ENCODE data around the gene SNX2. TPM values are rescaled to one million over a fixed set of nuclear protein-coding genes. Genes with fewer than 3 reads are reported as not detected.

SNX2 gene
- total RNA-seq, 1 experiment from 2014 or later = 123 TPM

DNA sequence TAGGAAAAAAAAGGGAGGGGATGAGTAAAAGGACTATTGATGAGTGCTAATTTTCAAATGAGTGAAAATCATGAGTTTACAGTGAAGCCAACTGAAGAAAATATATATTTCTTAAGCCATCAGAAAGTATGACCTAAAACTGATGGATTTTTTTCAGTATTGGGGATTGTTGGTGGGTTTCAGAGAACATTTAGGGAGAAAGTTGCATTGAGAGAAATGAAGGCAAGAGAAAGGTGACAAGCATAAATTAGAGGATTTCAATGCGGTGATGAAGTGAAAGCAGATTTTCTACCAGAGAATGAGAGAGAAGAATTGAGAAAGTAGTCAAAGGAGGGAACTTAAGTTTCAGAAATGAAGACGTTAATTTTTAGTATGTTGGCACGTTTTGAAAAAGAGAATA, 62.1 kb downstream of the SNX2 start:
- Histone ChIP-seq H3K9me3 (no peaks in the 10 kb centered on the region), H3K36me3 (ENCODE audit: control insufficient read depth, insufficient read depth, low read length) (no peaks in the 10 kb centered on the region), H3K4me1 (no peaks in the 10 kb centered on the region), H3K27me3 (replicated peaks; ENCODE audit: control insufficient read depth, insufficient read depth, low read length) (no peaks in the 10 kb centered on the region), H3K4me3 (ENCODE audit: low read depth, low read length) (no peak overlapping the region)
- BruUV-seq (replicated peaks) = no TSS peak
- Mint-ChIP-seq H3K9me3 (ENCODE audit: unreplicated experiment) (no peaks in the 10 kb centered on the region), H3K4me1 (ENCODE audit: low read depth, unreplicated experiment) (peaks cover under 1% of the 10 kb centered on the region), H3K36me3 (ENCODE audit: insufficient read depth, unreplicated experiment) (peaks cover 6% of the 10 kb centered on the region), H3K27ac (ENCODE audit: unreplicated experiment) (no peak overlapping the region), H3K27me3 (ENCODE audit: insufficient read depth, unreplicated experiment) (no peaks in the 10 kb centered on the region), H3K4me3 (ENCODE audit: unreplicated experiment) (no peak overlapping the region)
- intact Hi-C loops (cut with micrococcal nuclease; ENCODE audit: unreplicated experiment) = no loop called here
- ChIA-PET POLR2A (no interaction called here), CTCF (no interaction called here)
- no peak for TF ChIP-seq CTCF (IDR thresholded peaks at IDR 0.05; ENCODE audit: insufficient read depth in 1 of 2, low read depth in 1 of 2, low read length in 1 of 2, severe bottlenecking in 1 of 2, unreplicated experiment in 1 of 2)
- no peak for DNase-seq

DNA sequence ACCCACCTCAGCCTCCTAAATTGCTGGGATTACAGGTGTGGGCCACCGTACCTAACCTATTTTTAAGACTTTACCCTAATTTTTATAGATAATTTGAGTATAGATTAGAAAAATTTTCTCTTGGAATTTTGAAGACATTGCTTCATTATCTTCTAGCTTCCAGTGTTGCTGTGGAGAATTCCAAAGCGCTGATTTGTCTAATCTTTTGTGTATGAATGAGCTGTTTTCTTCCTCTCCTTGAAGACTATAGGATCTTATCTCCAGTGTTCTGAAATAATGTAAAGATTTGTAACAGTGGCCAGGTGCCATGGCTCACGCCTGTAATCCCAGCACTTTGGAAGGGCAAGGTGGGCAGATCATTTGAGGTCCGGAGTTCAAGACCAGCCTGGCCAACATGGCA, 64.9 kb downstream of the SNX2 start:
- H3K27me3 Mint-ChIP-seq (ENCODE audit: insufficient read depth, unreplicated experiment) = no peaks in the 10 kb centered on the region
- DNase-seq = no peak
- ChIA-PET POLR2A (no interaction called here), CTCF (no interaction called here)
- TF ChIP-seq CTCF (IDR thresholded peaks at IDR 0.05; ENCODE audit: insufficient read depth in 1 of 2, low read depth in 1 of 2, low read length in 1 of 2, severe bottlenecking in 1 of 2, unreplicated experiment in 1 of 2) = no peak
- Histone ChIP-seq H3K36me3 (ENCODE audit: control insufficient read depth, insufficient read depth, low read length) (no peaks in the 10 kb centered on the region), H3K27me3 (replicated peaks; ENCODE audit: control insufficient read depth, insufficient read depth, low read length) (no peaks in the 10 kb centered on the region), H3K4me1 (peaks cover 11% of the 10 kb centered on the region; the same call in 1 of the 2 replicates), H3K4me3 (ENCODE audit: low read depth, low read length) (no peak overlapping the region), H3K9me3 (no peaks in the 10 kb centered on the region)
- peaks cover 7% of the 10 kb centered on the region for H3K4me1 Mint-ChIP-seq (ENCODE audit: low read depth, unreplicated experiment)
- no peak overlapping the region for H3K27ac Mint-ChIP-seq (ENCODE audit: unreplicated experiment)
- no peaks in the 10 kb centered on the region for H3K9me3 Mint-ChIP-seq (ENCODE audit: unreplicated experiment)
- intact Hi-C loops (cut with micrococcal nuclease; ENCODE audit: unreplicated experiment) = no loop called here
- BruUV-seq (replicated peaks) = no TSS peak
- H3K4me3 Mint-ChIP-seq (ENCODE audit: unreplicated experiment) = no peak overlapping the region
- no peaks in the 10 kb centered on the region for H3K36me3 Mint-ChIP-seq (ENCODE audit: insufficient read depth, unreplicated experiment)

GRCh38 chr5:122842016-122842580, 67.2 kb downstream of the SNX2 start:
- intact Hi-C loops (cut with micrococcal nuclease; ENCODE audit: unreplicated experiment) = no loop called here
- Mint-ChIP-seq H3K4me3 (ENCODE audit: unreplicated experiment) (no peak overlapping the region), H3K36me3 (ENCODE audit: insufficient read depth, unreplicated experiment) (no peaks in the 10 kb centered on the region), H3K27me3 (ENCODE audit: insufficient read depth, unreplicated experiment) (no peaks in the 10 kb centered on the region), H3K4me1 (ENCODE audit: low read depth, unreplicated experiment) (peaks cover 18% of the 10 kb centered on the region), H3K9me3 (ENCODE audit: unreplicated experiment) (no peaks in the 10 kb centered on the region), H3K27ac (ENCODE audit: unreplicated experiment) (no peak overlapping the region)
- ChIA-PET POLR2A (no interaction called here), CTCF (no interaction called here)
- no peaks in the 10 kb centered on the region for H3K27me3 ChIP-seq (replicated peaks; ENCODE audit: control insufficient read depth, insufficient read depth, low read length)
- no peaks in the 10 kb centered on the region for H3K9me3 ChIP-seq
- no TSS peak for BruUV-seq (replicated peaks)
- DNase-seq = no peak
- no peak overlapping the region for H3K4me3 ChIP-seq (ENCODE audit: low read depth, low read length)
- no peaks in the 10 kb centered on the region for H3K36me3 ChIP-seq (ENCODE audit: control insufficient read depth, insufficient read depth, low read length)
- peaks cover 14% of the 10 kb centered on the region; the same call in 1 of the 2 replicates for H3K4me1 ChIP-seq
- no peak for TF ChIP-seq CTCF (IDR thresholded peaks at IDR 0.05; ENCODE audit: insufficient read depth in 1 of 2, low read depth in 1 of 2, low read length in 1 of 2, severe bottlenecking in 1 of 2, unreplicated experiment in 1 of 2)
